Type B pancreatic cell (in vitro differentiated cells): ENCODE data around the gene GLYAT. TPM values are rescaled to one million over a fixed set of nuclear protein-coding genes. Genes with fewer than 3 reads are reported as not detected.

Experiments used
- DNase-seq: peaks from one replicate; pipeline ENCODE4 v3.0.0; 2021; ENCODE audit warnings: mixed read lengths; ENCODE audit not compliant: unreplicated experiment; ENCODE audit errors: extremely low spot score
- H3K27ac Mint-ChIP-seq: 2 replicates; pipeline ENCODE4 v1.8.0; 2021; ENCODE audit warnings: mild to moderate bottlenecking, mixed read lengths
- H3K27me3 Mint-ChIP-seq: 2 replicates; pipeline ENCODE4 v1.8.0; 2021; ENCODE audit warnings: mixed read lengths
- H3K36me3 Mint-ChIP-seq: 2 replicates; pipeline ENCODE4 v1.8.0; 2021; ENCODE audit warnings: mixed read lengths
- H3K4me1 Mint-ChIP-seq: one replicate; pipeline ENCODE4 v1.8.0; 2021; ENCODE audit warnings: mixed read lengths; ENCODE audit not compliant: unreplicated experiment
- H3K4me3 Mint-ChIP-seq: 2 replicates; pipeline ENCODE4 v1.8.0; 2021; ENCODE audit warnings: mild to moderate bottlenecking, mixed read lengths
- H3K9me3 Mint-ChIP-seq: 2 replicates; pipeline ENCODE4 v1.8.0; 2021; ENCODE audit warnings: mixed read lengths
- total RNA-seq: library from RNA; stranded (reverse); gene quantifications from 2 replicates; pipeline ENCODE4 v1.2.1, GENCODE V29; 2021; ENCODE audit warnings: low replicate concordance
- TF ChIP-seq, protein P1 (sequence below): fragments of 200-600 bp; sonication (generic); conservative IDR thresholded peaks from 2 replicates; pipeline ENCODE4 v1.5.0; 2021; ENCODE audit warnings: antibody characterized with exemption, mild to moderate bottlenecking

Gene GLYAT
- total RNA-seq, 1 donor from 2014 or later = 1.6 TPM

DNA sequence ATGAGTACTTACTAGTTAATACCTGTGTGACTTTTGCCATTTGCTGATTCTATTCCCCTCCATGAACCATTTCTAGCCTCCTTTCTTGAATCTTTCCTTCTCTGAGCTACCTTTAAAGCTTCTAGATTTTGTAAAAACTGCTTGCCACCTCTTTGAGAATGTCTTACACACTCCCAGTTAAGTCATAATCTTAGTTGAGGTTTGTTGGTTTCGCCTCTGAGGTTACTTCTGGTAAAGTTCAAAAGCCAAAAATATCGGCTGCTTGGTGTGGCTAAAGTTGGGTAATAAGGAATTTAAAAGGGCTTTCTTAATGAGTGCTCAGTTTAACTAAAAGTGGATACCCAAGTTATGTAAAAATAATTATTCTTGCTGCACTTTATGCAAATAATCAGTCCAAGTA, 10.4 kb upstream of the GLYAT start:
- no peak for DNase-seq
- Mint-ChIP-seq H3K9me3 (no peaks in the 10 kb centered on the region), H3K4me3 (no peak overlapping the region), H3K4me1 (no peaks in the 10 kb centered on the region), H3K27ac (no peak overlapping the region), H3K27me3 (no peaks in the 10 kb centered on the region), H3K36me3 (no peaks in the 10 kb centered on the region)
- TF ChIP-seq, protein P1, sequence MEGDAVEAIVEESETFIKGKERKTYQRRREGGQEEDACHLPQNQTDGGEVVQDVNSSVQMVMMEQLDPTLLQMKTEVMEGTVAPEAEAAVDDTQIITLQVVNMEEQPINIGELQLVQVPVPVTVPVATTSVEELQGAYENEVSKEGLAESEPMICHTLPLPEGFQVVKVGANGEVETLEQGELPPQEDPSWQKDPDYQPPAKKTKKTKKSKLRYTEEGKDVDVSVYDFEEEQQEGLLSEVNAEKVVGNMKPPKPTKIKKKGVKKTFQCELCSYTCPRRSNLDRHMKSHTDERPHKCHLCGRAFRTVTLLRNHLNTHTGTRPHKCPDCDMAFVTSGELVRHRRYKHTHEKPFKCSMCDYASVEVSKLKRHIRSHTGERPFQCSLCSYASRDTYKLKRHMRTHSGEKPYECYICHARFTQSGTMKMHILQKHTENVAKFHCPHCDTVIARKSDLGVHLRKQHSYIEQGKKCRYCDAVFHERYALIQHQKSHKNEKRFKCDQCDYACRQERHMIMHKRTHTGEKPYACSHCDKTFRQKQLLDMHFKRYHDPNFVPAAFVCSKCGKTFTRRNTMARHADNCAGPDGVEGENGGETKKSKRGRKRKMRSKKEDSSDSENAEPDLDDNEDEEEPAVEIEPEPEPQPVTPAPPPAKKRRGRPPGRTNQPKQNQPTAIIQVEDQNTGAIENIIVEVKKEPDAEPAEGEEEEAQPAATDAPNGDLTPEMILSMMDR = no peak

DNA sequence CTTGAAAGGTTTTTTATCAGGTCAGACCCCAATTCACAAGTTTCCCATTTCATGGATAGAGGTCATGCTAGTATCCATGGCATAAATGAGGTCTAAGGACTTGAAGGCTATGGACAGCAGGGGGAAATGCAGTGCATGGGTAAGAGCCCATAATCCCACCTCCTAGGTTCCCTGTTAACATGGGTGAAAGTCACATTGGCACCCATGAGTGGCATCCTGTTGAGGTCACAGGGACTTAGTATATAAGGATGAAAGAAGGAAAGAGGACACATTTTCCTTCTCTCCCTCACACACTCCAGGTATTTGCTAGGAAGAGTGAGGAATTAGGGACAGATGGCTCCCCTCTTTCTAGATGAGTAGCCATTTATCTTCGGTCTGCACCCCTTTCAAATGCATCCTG, 9.4 kb upstream of the GLYAT start:
- Mint-ChIP-seq H3K27me3 (no peaks in the 10 kb centered on the region), H3K36me3 (no peaks in the 10 kb centered on the region), H3K9me3 (no peaks in the 10 kb centered on the region), H3K27ac (no peak overlapping the region), H3K4me3 (no peak overlapping the region), H3K4me1 (no peaks in the 10 kb centered on the region)
- TF ChIP-seq, protein P1 = no peak
- DNase-seq = no peak

DNA sequence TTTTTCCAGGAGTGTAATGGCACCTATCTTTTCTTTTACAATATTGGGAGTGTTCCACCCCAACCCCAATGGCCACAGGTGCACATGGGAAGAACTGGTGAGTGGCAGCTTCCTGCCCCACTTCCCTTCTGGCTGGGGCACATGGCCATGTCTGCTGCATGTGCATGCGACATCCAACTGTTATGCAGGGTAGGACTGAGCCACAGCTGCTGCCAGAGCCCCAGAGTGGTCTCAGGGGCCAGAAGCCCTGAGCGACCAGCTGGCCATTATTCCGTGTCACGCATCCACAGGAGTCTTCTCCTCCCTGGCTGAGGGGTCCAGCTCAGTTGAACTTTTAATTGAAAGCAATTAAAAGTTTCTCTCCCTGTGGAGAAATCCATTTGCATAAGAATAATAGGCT, 8.7 kb upstream of the GLYAT start:
- TF ChIP-seq, protein P1 = no peak
- no peaks in the 10 kb centered on the region for H3K27me3 Mint-ChIP-seq
- no peaks in the 10 kb centered on the region for H3K36me3 Mint-ChIP-seq
- no peaks in the 10 kb centered on the region for H3K9me3 Mint-ChIP-seq
- no peak for DNase-seq
- no peak overlapping the region for H3K4me3 Mint-ChIP-seq
- H3K27ac Mint-ChIP-seq = no peak overlapping the region
- H3K4me1 Mint-ChIP-seq = no peaks in the 10 kb centered on the region

DNA sequence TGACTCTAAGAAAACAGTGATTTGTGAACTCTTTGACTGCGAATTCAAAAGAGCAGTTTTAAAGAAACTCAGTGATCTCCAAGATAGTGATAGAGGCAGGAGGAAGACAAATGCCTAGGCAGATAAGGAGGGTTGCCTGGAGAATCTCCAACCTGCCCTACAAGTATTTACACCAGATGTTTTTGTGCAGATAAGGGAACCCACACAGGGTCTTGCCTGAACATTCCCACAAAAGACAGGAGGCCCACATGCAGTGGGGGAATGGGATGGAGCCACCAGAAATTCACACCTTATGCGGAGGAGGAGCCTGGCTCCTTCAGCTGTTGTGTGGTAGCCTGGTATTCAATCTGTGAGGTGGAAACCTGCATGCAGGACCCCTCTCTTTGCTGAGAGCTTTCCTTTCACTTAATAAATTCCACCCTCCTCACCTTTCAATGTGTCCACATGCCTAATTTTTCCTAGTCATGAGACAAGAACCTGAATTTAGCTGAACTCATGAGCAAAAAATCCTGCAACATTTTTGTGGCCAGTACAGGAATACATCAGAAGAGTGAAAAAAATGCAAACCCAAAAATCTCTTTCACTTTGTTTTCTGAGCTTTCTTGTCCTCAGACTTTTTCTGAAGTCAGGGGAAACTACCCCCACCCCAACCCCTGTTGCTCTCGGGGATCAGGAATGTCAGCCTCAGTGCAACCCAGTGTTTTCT, 8.1 kb upstream of the GLYAT start:
- no peaks in the 10 kb centered on the region for H3K36me3 Mint-ChIP-seq
- no peak overlapping the region for H3K4me3 Mint-ChIP-seq
- no peak overlapping the region for H3K27ac Mint-ChIP-seq
- H3K4me1 Mint-ChIP-seq = no peaks in the 10 kb centered on the region
- no peak for DNase-seq
- no peaks in the 10 kb centered on the region for H3K27me3 Mint-ChIP-seq
- TF ChIP-seq, protein P1 = no peak
- H3K9me3 Mint-ChIP-seq = no peaks in the 10 kb centered on the region

DNA sequence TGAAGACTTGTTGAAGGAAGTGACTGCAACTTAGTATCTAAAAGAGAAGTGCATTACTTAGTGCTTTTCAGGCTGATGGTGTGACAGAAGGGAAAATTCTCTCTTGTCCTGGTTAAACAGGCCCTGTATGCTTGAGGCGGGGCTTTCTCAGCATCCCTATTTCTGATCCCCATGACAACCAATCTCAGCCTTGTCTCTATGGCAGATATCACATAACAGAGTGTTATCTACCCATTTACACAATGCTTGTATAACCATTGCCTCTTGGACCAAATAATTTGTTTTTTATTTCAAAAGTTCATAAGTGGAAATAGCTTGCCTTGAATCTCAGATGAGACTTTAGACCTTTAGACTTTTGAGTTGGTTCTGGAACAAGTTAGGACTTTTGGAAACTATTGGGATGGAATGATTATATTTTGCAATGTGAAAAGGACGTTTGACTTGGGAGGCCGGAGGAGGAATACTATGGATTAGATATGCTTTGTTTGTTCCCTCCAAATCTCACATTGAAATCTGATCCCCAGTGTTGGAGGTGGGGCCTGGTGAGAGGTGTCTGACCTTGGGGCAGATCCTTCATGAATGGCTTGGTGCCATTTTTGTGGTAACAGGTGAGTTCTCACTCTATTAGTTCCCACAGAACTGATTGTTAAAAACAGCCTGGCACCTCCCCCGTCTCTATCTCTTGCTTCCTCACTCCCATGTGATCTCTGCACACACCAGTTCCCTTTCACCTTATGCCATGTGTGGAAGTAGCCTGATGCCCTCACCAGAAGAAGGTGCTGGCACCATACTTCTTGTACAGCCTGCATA, 3.1 kb upstream of the GLYAT start:
- Mint-ChIP-seq H3K27me3 (no peaks in the 10 kb centered on the region), H3K4me1 (no peaks in the 10 kb centered on the region), H3K9me3 (no peaks in the 10 kb centered on the region), H3K4me3 (no peak overlapping the region), H3K36me3 (no peaks in the 10 kb centered on the region), H3K27ac (no peak overlapping the region)
- no peak for DNase-seq
- TF ChIP-seq, protein P1 = no peak
